HFFc6 (cell line): ENCODE results near the gene TREH. TPM values are rescaled to one million over a fixed set of nuclear protein-coding genes. Genes with fewer than 3 reads are reported as not detected.

Source experiments
- DNase-seq: peaks from one replicate; pipeline ENCODE4 v3.0.0-alpha.2; 2018
- H3K27ac Mint-ChIP-seq: 2 replicates; pipeline ENCODE4 v1.8.0; 2020; ENCODE audit warnings: mild to moderate bottlenecking, mixed read lengths
- H3K27me3 Mint-ChIP-seq: 2 replicates; pipeline ENCODE4 v1.8.0; 2021; ENCODE audit warnings: mild to moderate bottlenecking, moderate library complexity, mixed read lengths; ENCODE audit not compliant: insufficient read depth
- H3K36me3 Mint-ChIP-seq: 2 replicates; pipeline ENCODE4 v1.8.0; 2021; ENCODE audit warnings: low read depth, mixed read lengths
- H3K4me1 Mint-ChIP-seq: 2 replicates; pipeline ENCODE4 v1.8.0; 2020; ENCODE audit warnings: low read depth, mixed read lengths
- H3K4me3 Mint-ChIP-seq: 2 replicates; pipeline ENCODE4 v1.8.0; 2020; ENCODE audit warnings: mild to moderate bottlenecking, moderate library complexity, mixed read lengths
- H3K9me3 Mint-ChIP-seq: 2 replicates; pipeline ENCODE4 v1.8.0; 2020; ENCODE audit warnings: mild to moderate bottlenecking, mixed read lengths
- total RNA-seq, 6 experiments: library from RNA; stranded (reverse); fragmentation: NEBNext Ultra II Directional; extraction: Animal tissue kit (Norgen Biotek cat#: 25700); gene quantifications; 2 replicates in 1 of 6; 3 replicates in 5 of 6; pipeline ENCODE4 v1.2.3, GENCODE V29; 2021
- TF ChIP-seq, protein P1 (sequence below): fragments of 200-600 bp; sonication (generic); IDR thresholded peaks from 2 replicates; pipeline ENCODE4 v1.5.0; 2021; ENCODE audit warnings: antibody characterized with exemption, mild to moderate bottlenecking

Gene TREH
- total RNA-seq, 6 experiments from 2014 or later = 0.07 TPM; not detected in 5

DNA sequence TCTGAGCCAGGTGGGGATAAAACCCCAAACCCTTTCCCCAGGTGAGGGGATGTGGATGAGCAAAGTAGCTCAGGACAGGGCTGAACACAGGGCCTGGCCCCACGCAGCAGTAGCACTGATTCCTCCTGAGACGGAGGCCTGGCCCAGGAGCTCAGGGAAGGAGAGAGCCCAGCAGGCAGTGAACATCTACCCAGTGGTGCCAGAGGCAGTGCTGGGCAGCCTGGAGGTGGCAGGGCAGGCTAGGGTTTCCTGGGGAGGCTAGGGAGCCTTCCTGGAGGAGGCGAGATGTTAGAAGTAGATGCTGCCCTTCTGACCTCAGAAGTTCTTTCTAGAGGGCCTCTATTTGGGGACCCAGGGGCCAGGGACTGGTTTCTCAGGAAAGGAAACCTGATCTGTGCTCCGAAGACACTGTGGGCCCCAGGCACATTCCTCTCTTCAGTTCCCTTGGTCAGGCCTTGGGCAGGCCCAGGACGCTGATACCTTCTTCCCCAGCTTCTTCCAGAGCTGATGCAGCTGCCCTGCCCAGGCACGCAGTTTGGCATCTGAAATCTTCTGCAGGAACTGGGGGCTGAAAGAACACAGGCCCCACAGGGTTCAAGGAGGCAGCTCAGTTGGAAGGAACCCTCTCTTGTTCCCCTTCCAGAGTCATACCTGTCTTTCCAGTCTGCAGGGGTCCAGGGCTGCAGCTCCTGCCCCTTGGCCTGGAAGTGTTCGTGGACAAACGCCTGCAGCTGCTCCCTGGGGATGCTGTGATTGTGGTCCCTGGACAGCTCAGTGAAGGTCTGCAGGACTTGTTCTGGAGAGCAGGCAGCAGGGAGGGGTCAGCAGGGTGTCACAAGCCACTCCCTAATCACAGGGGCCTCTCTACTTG, 16.8 kb downstream of the TREH start:
- H3K4me3 Mint-ChIP-seq = no peak overlapping the region; the same call in 1 of the 2 replicates
- peaks cover 4% of the 10 kb centered on the region; the same call in 1 of the 2 replicates for H3K36me3 Mint-ChIP-seq

DNA sequence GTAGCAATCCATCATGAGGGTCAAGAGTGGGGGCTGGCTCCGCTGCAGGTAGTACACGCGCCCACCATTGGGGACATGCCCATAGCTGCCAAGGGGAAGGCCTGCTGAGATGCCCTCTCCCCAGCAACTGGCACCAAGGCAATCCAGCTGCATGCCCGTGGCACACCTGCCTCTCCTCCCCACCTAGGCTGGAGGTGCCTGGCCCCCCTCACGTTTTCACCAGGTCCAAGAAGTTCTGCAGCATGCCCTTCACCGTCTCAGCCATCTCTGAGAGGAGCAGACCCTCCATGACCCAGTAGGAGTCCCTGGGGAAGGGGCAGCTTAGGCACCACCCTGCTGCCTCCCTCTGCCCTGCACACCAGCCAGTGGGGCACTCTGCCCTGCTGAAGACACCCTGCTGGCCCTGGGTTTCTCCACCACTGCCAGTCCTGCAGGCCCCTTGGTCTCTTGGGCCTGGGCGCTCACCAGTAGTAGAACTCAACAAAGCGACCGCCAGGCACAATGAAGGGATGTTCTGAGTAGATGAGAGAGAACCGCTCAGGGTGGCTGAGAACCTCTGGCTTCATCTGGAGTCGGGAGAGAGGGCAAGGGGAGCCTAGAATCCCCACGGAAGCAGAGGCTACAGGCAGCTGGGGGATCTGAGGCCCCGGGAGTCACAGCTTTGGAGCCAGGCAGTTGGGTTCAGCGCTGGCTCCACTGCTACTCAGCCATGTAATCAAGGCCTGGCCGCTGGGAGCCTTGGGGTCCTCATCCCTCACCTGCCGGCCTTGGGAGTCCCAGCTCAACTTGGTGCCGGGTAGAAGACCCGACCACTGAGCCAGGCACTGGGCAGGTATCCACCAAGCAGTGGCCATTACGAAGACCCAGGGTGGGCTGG, 17.8 kb downstream of the TREH start:
- peaks cover 12% of the 10 kb centered on the region for H3K36me3 Mint-ChIP-seq
- no peaks in the 10 kb centered on the region for H3K9me3 Mint-ChIP-seq
- H3K27ac Mint-ChIP-seq = no peak overlapping the region
- H3K4me1 Mint-ChIP-seq = no peaks in the 10 kb centered on the region
- H3K4me3 Mint-ChIP-seq = no peak overlapping the region; the same call in 1 of the 2 replicates
- TF ChIP-seq, protein P1, sequence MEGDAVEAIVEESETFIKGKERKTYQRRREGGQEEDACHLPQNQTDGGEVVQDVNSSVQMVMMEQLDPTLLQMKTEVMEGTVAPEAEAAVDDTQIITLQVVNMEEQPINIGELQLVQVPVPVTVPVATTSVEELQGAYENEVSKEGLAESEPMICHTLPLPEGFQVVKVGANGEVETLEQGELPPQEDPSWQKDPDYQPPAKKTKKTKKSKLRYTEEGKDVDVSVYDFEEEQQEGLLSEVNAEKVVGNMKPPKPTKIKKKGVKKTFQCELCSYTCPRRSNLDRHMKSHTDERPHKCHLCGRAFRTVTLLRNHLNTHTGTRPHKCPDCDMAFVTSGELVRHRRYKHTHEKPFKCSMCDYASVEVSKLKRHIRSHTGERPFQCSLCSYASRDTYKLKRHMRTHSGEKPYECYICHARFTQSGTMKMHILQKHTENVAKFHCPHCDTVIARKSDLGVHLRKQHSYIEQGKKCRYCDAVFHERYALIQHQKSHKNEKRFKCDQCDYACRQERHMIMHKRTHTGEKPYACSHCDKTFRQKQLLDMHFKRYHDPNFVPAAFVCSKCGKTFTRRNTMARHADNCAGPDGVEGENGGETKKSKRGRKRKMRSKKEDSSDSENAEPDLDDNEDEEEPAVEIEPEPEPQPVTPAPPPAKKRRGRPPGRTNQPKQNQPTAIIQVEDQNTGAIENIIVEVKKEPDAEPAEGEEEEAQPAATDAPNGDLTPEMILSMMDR = no peak
- peaks cover 20% of the 10 kb centered on the region for H3K27me3 Mint-ChIP-seq
- no peak for DNase-seq

More for the DNA sequence above, 16.8 kb downstream of the TREH start:
- H3K4me1 Mint-ChIP-seq = no peaks in the 10 kb centered on the region
- no peaks in the 10 kb centered on the region for H3K9me3 Mint-ChIP-seq
- DNase-seq = no peak
- peaks cover 20% of the 10 kb centered on the region for H3K27me3 Mint-ChIP-seq
- H3K27ac Mint-ChIP-seq = no peak overlapping the region
- TF ChIP-seq, protein P1 = no peak

DNA sequence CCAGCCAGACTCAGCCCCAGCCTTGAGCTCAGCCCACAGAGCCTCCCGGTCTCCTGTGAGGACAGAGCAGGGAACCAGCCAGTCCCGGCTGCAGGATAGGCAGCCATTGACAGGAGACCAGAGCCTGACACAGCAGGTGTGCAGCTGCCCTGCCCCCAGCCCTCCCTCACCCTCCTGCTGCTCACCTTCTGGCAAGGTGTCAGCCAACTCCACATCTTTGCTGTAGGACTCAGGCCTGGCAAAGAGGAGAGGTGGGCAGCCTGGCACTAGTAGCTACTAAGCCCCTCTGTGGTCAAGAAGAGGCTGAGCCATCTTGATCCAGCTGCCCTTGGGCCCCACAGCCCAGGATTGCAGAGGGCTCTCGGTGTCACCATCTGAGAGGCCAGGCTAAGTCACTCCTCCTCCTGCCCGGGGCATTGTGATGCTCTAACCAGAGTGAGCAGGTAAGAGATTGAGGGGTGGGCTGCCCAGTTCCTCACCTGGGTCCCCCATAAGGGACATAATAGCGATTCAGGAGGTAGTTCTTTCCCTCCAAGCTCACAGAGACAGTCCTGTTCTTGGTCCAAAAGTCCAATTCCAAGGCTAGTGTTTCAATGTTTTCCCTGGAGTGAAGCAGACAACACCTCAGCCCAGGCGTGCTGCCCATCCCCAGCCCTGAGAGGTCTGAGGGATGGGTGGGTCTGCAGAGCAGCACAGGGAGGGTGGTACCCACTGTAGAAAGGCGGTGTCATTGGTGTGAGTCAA, 18.6 kb downstream of the TREH start:
- DNase-seq = no peak
- peaks cover 15% of the 10 kb centered on the region for H3K27me3 Mint-ChIP-seq
- no peak overlapping the region for H3K27ac Mint-ChIP-seq
- H3K4me1 Mint-ChIP-seq = no peaks in the 10 kb centered on the region
- TF ChIP-seq, protein P1 = no peak
- H3K36me3 Mint-ChIP-seq = peaks cover 18% of the 10 kb centered on the region
- H3K4me3 Mint-ChIP-seq = no peak overlapping the region; the same call in 1 of the 2 replicates
- no peaks in the 10 kb centered on the region for H3K9me3 Mint-ChIP-seq

DNA sequence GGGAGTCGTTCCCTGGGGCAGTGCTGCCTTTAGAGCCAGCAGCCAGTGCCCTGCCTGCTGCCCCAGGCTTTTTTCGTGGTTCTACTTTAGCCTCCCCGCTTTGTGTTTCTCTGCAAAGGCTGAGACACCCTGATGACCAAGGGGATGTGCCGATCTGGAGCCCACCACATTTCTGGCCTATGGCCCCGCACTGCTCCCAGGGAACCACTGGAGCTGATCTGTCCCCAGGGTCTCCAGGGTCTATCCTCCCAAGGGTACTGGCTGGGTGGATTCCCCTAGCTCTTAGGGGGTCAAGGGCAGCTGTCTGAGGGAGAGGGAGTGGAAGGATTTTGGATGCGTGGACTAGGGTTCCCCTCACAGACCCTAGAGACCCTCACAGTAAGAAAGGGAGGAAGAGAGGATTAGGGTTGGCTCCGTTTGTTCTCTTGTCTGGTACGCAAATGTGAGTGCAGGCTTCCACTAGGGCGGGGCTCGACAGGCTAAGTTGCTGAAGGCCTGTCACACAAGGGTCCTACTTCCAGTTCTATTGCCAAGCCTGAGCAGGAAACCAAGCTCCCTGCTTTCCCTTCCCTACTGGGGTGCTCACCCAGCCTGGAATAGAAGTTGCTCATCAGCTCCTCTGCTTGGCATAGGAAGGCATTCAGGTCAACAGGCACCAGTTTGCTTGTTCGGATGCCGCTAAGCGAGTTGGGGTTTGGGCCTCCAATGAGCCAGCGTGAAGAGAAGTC, 19.3 kb downstream of the TREH start:
- no peak for DNase-seq
- Mint-ChIP-seq H3K4me1 (no peaks in the 10 kb centered on the region), H3K27ac (no peak overlapping the region), H3K27me3 (peaks cover 13% of the 10 kb centered on the region), H3K9me3 (no peaks in the 10 kb centered on the region), H3K36me3 (peaks cover 20% of the 10 kb centered on the region), H3K4me3 (no peak overlapping the region)
- TF ChIP-seq, protein P1 = no peak
